ENCODE data around the gene LINC01488.

LINC01488 gene

GRCh38 chr11:69489746-69490365 is 8.4 kb downstream of the LINC01488 start:
- H3K4me1 Mint-ChIP-seq, result peaks cover 7% of the 10 kb centered on the region
- H3K27ac Mint-ChIP-seq, result no peak overlapping the region
- H3K36me3 Mint-ChIP-seq (ENCODE audit: low read depth), result no peaks in the 10 kb centered on the region
- no peak for TF ChIP-seq CTCF (IDR thresholded peaks at IDR 0.05; ENCODE audit: unreplicated experiment in 3 of 3)
- peaks cover 18% of the 10 kb centered on the region for H3K27me3 Mint-ChIP-seq (ENCODE audit: low read depth)
- no peak overlapping the region for H3K4me3 Mint-ChIP-seq
- H3K9me3 Mint-ChIP-seq, result no peaks in the 10 kb centered on the region

DNA sequence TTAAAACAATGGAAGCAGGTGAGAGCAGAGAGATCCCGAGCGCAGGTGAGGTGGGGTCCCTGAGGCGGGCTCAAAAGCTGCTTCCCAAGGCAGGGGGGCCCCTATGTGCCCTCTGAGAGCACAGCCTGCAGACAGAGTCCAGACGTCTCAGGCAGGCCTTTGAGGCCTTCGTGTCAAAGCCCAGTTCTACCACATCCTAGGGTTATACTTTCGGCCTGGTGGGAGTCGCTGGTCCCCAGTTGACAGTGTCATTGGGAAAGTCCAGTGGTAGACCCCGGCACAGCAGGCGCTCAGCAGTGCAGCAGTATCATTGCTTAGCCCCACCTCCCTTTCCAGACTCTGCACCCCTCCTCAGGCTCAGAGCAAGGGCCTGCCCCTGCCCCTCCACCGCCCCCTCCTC is 9.1 kb downstream of the LINC01488 start:
- Mint-ChIP-seq H3K27ac (no peak overlapping the region), H3K4me1 (peaks cover 6% of the 10 kb centered on the region), H3K9me3 (no peaks in the 10 kb centered on the region), H3K4me3 (no peak overlapping the region), H3K27me3 (ENCODE audit: low read depth) (peaks cover 22% of the 10 kb centered on the region), H3K36me3 (ENCODE audit: low read depth) (no peaks in the 10 kb centered on the region)
- no peak for TF ChIP-seq CTCF (IDR thresholded peaks at IDR 0.05; ENCODE audit: unreplicated experiment in 3 of 3)

DNA sequence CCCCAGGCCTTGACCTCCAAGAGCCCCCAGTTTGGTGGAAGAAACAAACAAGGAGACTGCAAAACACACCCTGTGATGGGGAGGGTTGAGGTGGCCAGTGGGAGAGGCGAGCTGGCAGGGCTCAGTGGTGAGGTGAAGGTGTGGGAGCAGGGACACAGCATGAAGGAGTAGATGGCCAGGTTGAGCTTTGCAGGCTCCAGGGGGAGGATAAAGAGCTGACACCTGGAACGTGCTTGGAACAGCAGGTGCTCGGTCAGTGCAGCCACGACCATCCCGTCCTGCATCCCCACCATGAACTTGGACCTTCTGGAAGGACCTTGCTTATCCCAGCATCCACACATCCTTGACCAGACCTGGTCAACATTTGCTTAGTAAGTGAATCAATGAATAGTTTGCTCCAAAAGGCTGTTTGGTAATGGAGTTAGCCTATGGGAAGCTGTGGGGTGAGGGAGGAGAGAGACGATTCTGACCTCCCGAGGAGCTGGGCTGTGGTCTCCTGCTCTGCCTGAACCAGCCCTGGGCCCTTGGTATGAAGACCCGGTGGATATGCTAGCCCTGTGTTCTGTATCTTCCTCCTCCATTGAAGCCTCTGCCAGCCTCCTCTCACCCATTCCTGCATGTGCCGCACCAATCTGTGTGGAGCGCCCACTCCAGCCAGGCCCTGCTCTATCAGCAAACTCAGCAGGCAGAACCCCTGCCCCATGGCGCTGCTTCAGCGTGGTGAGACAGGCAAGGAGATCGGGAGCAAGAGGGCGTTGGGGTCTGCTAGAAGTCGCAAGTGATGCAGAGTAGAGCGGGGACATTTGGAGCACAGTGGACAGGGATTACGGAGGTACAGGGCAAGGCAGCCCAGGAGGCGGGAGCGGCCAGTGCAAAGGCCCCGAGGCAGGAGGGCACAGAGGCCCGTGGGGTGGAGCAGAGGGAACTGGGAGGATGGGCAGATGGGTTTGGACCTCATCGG is 9.9 kb downstream of the LINC01488 start:
- no peaks in the 10 kb centered on the region for H3K36me3 Mint-ChIP-seq (ENCODE audit: low read depth)
- H3K27me3 Mint-ChIP-seq (ENCODE audit: low read depth), result peaks cover 22% of the 10 kb centered on the region
- no peak overlapping the region for H3K27ac Mint-ChIP-seq
- H3K9me3 Mint-ChIP-seq, result no peaks in the 10 kb centered on the region
- H3K4me3 Mint-ChIP-seq, result no peak overlapping the region
- no peak for TF ChIP-seq CTCF (IDR thresholded peaks at IDR 0.05; ENCODE audit: unreplicated experiment in 3 of 3)
- H3K4me1 Mint-ChIP-seq, result peaks cover 11% of the 10 kb centered on the region

DNA sequence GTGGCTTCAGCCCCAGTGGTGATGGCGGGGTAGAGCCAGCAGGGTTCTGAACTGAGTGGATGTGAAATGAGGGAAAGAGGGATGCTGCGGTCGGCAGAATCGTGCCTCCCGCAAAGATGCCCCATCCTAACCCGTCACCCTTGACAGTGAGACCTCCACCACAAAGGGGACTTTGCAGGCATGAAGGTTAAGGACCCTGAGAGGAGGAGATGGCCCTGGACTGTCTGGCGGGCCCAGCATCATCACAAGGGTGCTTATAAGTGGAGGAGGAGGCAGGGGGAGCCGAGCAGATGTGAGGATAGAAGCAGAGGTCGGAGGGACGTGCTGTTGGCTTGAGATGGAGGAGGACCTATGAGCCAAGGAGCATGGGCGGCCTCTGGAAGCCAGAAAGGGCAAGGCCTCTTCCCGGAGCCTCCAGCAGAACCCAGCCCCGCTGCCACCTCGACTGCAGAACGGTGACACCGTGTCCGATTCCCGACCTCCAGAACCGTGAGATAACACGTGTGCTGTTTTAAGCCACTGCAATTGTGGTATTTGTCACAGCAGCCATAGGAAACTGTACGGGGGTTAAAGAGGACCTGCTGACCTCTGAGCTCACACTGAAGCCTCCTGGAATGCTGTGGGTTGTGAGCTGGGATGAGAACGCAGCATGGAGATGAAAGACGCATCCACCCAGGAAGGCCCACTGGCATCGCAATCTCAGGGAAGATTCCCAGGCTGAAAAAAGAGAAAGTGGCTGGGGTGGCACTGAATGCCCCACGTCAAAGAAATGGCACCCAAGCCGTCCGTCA is 10.9 kb downstream of the LINC01488 start:
- TF ChIP-seq CTCF (IDR thresholded peaks at IDR 0.05; ENCODE audit: unreplicated experiment in 3 of 3), result no peak
- Mint-ChIP-seq H3K9me3 (no peaks in the 10 kb centered on the region), H3K27me3 (ENCODE audit: low read depth) (peaks cover 25% of the 10 kb centered on the region), H3K36me3 (ENCODE audit: low read depth) (no peaks in the 10 kb centered on the region), H3K4me1 (peaks cover 21% of the 10 kb centered on the region), H3K4me3 (no peak overlapping the region), H3K27ac (no peak overlapping the region)

DNA sequence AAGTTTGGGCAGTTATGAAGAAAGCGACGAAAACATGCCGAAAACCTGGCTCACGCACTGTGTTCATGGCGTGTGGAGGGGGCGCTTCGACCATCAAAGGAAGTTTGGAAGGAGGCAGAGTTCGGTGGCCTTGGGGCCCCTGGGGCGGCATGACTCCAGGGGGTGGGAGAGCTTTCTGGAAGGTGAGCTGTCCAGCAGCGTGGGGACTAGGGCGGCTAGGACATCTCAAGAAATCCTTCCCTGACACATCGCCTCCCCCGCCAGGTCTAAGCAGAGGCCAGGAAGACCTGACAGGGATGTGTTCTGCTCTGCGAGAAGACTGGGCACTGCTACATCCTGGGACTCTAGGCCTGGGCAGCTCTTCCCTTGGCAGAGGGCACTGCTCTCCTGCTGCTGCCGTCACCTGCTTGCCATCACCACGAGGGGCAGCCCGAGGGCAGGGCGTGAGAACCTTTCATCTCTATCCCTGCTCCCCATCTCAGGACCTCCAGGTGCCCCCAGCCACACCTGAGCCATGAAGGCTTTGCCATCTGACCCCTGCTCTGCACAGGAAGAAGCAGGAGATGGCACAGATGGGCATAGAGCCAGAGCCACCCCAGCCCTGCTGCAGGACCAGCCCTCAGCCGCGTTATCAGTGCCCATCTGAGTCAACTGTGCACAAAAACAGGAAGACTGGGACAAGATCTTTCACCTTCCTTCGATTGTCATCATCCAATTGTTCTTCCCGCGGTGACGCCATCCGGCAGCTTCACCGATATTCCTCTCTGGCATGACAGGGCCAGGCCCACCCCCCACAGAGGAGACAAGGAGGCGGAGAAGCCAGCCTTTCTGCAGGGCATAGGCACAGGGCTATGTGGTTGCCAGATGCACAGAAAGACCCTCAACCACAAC is 12.7 kb downstream of the LINC01488 start:
- peaks cover 24% of the 10 kb centered on the region for H3K27me3 Mint-ChIP-seq (ENCODE audit: low read depth)
- H3K36me3 Mint-ChIP-seq (ENCODE audit: low read depth), result no peaks in the 10 kb centered on the region
- no peak overlapping the region for H3K27ac Mint-ChIP-seq
- H3K4me3 Mint-ChIP-seq, result no peak overlapping the region
- TF ChIP-seq CTCF (IDR thresholded peaks at IDR 0.05; ENCODE audit: unreplicated experiment in 3 of 3), result no peak
- peaks cover 26% of the 10 kb centered on the region for H3K4me1 Mint-ChIP-seq
- no peaks in the 10 kb centered on the region for H3K9me3 Mint-ChIP-seq

Data from nephron (organoid).